Neural cell (in vitro differentiated cells): ENCODE data around the gene THADA. TPM values are rescaled to one million over a fixed set of nuclear protein-coding genes. Genes with fewer than 3 reads are reported as not detected.

ENCODE experiments used
- H2AFZ ChIP-seq: fragments of 200-600, 300-800 bp; sonication (generic), shearing (Covaris generic); 2 replicates; pipeline ENCODE4 v1.6.0; 2014; ENCODE audit warnings: low read depth, mild to moderate bottlenecking, antibody characterized with exemption, low read length, moderate library complexity
- H3F3A ChIP-seq: fragments of 200-600 bp; shearing (Covaris generic); 2 replicates; pipeline ENCODE4 v1.6.1; 2016; ENCODE audit warnings: mild to moderate bottlenecking, moderate library complexity, mixed read lengths, antibody characterized with exemption, low read length; ENCODE audit not compliant: insufficient read depth, poor library complexity, severe bottlenecking
- H3K27ac ChIP-seq: fragments of 200-600, 300-800 bp; sonication (generic), shearing (Covaris generic); 2 replicates; pipeline ENCODE4 v1.5.1; 2014; ENCODE audit warnings: mild to moderate bottlenecking, low read length, moderate library complexity
- H3K27me3 ChIP-seq: fragments of 300-800, 200-600 bp; sonication (generic), shearing (Covaris generic); 2 replicates; pipeline ENCODE4 v1.6.0; 2014; ENCODE audit warnings: mild to moderate bottlenecking, low read depth, low read length, moderate library complexity; ENCODE audit not compliant: insufficient read depth
- H3K36me3 ChIP-seq: fragments of 300-800, 200-600 bp; sonication (generic), shearing (Covaris generic); 2 replicates; pipeline ENCODE4 v1.5.1; 2014; ENCODE audit warnings: mild to moderate bottlenecking, antibody characterized with exemption, low read length, moderate library complexity; ENCODE audit not compliant: insufficient read depth
- H3K4me2 ChIP-seq: fragments of 300-800, 200-600 bp; sonication (generic), shearing (Covaris generic); 2 replicates; pipeline ENCODE4 v1.6.0; 2014; ENCODE audit warnings: mild to moderate bottlenecking, low read length
- H3K4me3 ChIP-seq: fragments of 300-800, 200-600 bp; sonication (generic), shearing (Covaris generic); 2 replicates; pipeline ENCODE4 v1.5.1; 2014; ENCODE audit warnings: mild to moderate bottlenecking, low read length, moderate library complexity
- H3K79me2 ChIP-seq: fragments of 200-600 bp; shearing (Covaris generic); replicated peaks from 2 replicates; pipeline ENCODE4 v1.6.0; 2014; ENCODE audit warnings: mild to moderate bottlenecking, low read length, moderate library complexity; ENCODE audit not compliant: insufficient read depth
- H3K9ac ChIP-seq: fragments of 300-800, 200-600 bp; sonication (generic), shearing (Covaris generic); 2 replicates; pipeline ENCODE4 v1.6.1; 2016; ENCODE audit warnings: mild to moderate bottlenecking, low read length, mixed read lengths
- H3K9me2 ChIP-seq: fragments of 200-600 bp; shearing (Covaris generic); 2 replicates; pipeline ENCODE4 v1.6.1; 2016; ENCODE audit warnings: mild to moderate bottlenecking, low read length, mixed read lengths; ENCODE audit not compliant: insufficient read depth
- H3K9me3 ChIP-seq: fragments of 200-600, 300-800 bp; sonication (generic), shearing (Covaris generic); 2 replicates; pipeline ENCODE4 v1.6.1; 2016; ENCODE audit warnings: mild to moderate bottlenecking, mixed run types, low read length, moderate library complexity, mixed read lengths
- H4K20me1 ChIP-seq: fragments of 200-600 bp; shearing (Covaris generic); 2 replicates; pipeline ENCODE4 v1.6.1; 2016; ENCODE audit warnings: mild to moderate bottlenecking, mixed run types; ENCODE audit not compliant: insufficient read depth
- CTCF ChIP-seq: fragments of 450-650 bp; IDR thresholded peaks from 2 replicates; pipeline ENCODE4 v1.5.1; 2014; ENCODE audit warnings: antibody characterized with exemption, mild to moderate bottlenecking, moderate library complexity; ENCODE audit not compliant: poor library complexity, severe bottlenecking
- EP300 ChIP-seq: fragments of 450-650 bp; conservative IDR thresholded peaks from 2 replicates; pipeline ENCODE4 v1.6.1; 2014; ENCODE audit warnings: antibody characterized with exemption, mild to moderate bottlenecking, moderate library complexity; ENCODE audit not compliant: poor library complexity, severe bottlenecking
- EZH2 ChIP-seq: fragments of 200-600, 300-800 bp; shearing (Covaris generic), sonication (generic); IDR thresholded peaks from 2 replicates; pipeline ENCODE4 v1.6.1; 2014; ENCODE audit warnings: antibody characterized with exemption, low read length, borderline replicate concordance, mild to moderate bottlenecking; ENCODE audit not compliant: insufficient read depth, poor library complexity, severe bottlenecking
- MXI1 ChIP-seq: fragments of 450-650 bp; conservative IDR thresholded peaks from 2 replicates; pipeline ENCODE4 v1.6.1; 2014; ENCODE audit warnings: antibody characterized with exemption, mild to moderate bottlenecking; ENCODE audit not compliant: poor library complexity, severe bottlenecking
- POLR2AphosphoS5 ChIP-seq: IDR thresholded peaks from 2 replicates; pipeline ENCODE4 v1.6.1; 2012
- RAD21 ChIP-seq: fragments of 450-650 bp; conservative IDR thresholded peaks from 2 replicates; pipeline ENCODE4 v1.6.1; 2014; ENCODE audit warnings: antibody characterized with exemption, mild to moderate bottlenecking, moderate library complexity
- REST ChIP-seq: IDR thresholded peaks from 2 replicates; pipeline ENCODE4 v1.6.1; 2012; ENCODE audit warnings: borderline replicate concordance
- SMC3 ChIP-seq: fragments of 450-650 bp; conservative IDR thresholded peaks from 2 replicates; pipeline ENCODE4 v1.6.1; 2014; ENCODE audit warnings: antibody characterized with exemption, mild to moderate bottlenecking, moderate library complexity; ENCODE audit not compliant: poor library complexity
- TAF1 ChIP-seq: IDR thresholded peaks from 2 replicates; pipeline ENCODE4 v1.6.1; 2012; ENCODE audit warnings: low read depth
- polyA plus RNA-seq: library from polyadenylated mRNA; depleted of rRNA; stranded (reverse); fragments of >200 nt; gene quantifications from 2 replicates; pipeline ENCODE4 v1.2.3, GENCODE V29; 2014

Gene THADA
- polyA plus RNA-seq, 1 donor from 2014 or later: 8.5 TPM

DNA sequence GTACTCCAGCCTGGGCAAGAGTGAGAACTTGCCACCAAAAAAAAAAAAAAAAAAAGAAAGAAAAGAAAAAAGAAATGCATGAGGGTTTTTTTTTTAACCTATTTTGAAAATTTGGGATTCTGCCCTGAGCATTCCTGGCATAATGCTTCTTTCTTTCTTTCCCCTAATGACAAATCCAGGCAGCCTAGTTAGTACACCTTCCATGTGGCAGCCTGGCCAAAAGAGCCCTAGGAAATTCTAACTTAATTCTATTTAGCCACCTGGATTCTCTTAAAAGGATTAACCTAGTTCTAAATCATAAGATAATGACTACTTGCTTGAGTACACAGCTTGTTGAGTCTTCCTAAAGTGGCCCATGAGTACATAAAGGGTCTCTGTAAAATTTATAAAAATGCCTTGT, 160.1 kb downstream of the THADA start:
- Histone ChIP-seq H3K9ac (no peak overlapping the region), H3F3A (no peaks in the 10 kb centered on the region), H3K4me2 (no peak overlapping the region), H4K20me1 (no peaks in the 10 kb centered on the region), H3K36me3 (no peaks in the 10 kb centered on the region), H2AFZ (no peak overlapping the region), H3K9me3 (no peaks in the 10 kb centered on the region), H3K27me3 (no peaks in the 10 kb centered on the region), H3K4me3 (no peak overlapping the region), H3K9me2 (no peaks in the 10 kb centered on the region), H3K27ac (no peak overlapping the region), H3K79me2 (no peaks in the 10 kb centered on the region)
- no peak for TF ChIP-seq POLR2AphosphoS5
- no peak for TF ChIP-seq EP300
- no peak for TF ChIP-seq SMC3
- no peak for TF ChIP-seq TAF1
- TF ChIP-seq MXI1: no peak
- no peak for TF ChIP-seq CTCF
- no peak for TF ChIP-seq EZH2
- TF ChIP-seq RAD21: no peak
- no peak for TF ChIP-seq REST

DNA sequence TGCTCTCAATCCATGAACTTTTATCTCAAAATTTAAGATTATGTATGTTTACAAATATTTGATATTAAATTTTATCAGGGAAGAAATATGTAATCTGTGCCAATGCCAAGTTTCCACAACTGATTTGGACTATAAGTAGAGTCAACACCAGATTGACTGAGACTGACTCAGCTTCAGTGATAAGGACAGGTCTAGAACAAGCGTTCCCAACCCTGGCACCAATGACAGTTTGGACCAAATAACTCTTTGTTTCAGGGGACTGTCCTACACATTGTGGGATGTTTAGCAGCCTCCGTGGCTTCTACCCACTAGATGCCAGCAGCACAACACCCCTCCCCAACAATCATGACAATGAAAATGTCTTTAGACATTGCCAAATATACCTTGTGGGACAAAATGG, 165.3 kb downstream of the THADA start:
- no peaks in the 10 kb centered on the region for H3K36me3 ChIP-seq
- H3K27ac ChIP-seq: no peak overlapping the region
- TF ChIP-seq POLR2AphosphoS5 (no peak), TAF1 (no peak), CTCF (no peak), REST (no peak), MXI1 (no peak), EP300 (no peak), RAD21 (no peak), EZH2 (no peak), SMC3 (no peak)
- no peak overlapping the region for H2AFZ ChIP-seq
- H3K9me3 ChIP-seq: no peaks in the 10 kb centered on the region
- no peak overlapping the region for H3K4me3 ChIP-seq
- H3K9me2 ChIP-seq: no peaks in the 10 kb centered on the region
- H3K4me2 ChIP-seq: no peak overlapping the region
- H4K20me1 ChIP-seq: no peaks in the 10 kb centered on the region
- no peak overlapping the region for H3K9ac ChIP-seq
- no peaks in the 10 kb centered on the region for H3K79me2 ChIP-seq
- H3F3A ChIP-seq: no peaks in the 10 kb centered on the region
- no peaks in the 10 kb centered on the region for H3K27me3 ChIP-seq
